ENCODE measurements around the gene NEUROD4.
"Not testable (repeated sequence)": the region's sequence is repeated elsewhere in the genome, so short reads cannot be mapped to it uniquely, and the experiment has no call there.

Gene NEUROD4, protein sequence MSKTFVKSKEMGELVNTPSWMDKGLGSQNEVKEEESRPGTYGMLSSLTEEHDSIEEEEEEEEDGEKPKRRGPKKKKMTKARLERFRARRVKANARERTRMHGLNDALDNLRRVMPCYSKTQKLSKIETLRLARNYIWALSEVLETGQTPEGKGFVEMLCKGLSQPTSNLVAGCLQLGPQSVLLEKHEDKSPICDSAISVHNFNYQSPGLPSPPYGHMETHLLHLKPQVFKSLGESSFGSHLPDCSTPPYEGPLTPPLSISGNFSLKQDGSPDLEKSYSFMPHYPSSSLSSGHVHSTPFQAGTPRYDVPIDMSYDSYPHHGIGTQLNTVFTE

DNA sequence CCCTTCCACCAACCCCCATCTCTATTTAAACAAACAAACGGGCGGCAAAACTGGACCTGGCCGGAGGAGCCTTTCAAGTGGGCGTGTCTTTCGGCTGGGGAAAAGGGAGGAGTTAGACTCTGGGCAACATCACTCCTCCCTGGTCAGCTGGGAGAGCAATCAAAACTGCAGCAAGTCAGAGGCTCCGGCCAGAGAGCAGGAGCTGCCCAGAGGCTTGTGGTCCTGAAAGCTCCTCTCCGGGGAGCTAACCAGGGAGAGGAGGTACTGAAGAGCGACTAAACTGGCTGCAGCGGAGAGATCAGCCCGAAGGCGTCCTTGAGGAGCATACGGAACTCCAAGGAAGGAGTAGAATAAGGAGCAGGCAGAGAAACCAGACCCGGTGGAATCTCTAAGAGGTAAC is at the start of gene NEUROD4:
Gene NEUROD4, plus strand, starts transcription at position 191 of the 400 bp plus-strand sequence. CDS start 6,466 bp downstream, outside the sequence.
- DNase-seq (ENCODE audit: low read depth), result peak; percentile 84

DNA sequence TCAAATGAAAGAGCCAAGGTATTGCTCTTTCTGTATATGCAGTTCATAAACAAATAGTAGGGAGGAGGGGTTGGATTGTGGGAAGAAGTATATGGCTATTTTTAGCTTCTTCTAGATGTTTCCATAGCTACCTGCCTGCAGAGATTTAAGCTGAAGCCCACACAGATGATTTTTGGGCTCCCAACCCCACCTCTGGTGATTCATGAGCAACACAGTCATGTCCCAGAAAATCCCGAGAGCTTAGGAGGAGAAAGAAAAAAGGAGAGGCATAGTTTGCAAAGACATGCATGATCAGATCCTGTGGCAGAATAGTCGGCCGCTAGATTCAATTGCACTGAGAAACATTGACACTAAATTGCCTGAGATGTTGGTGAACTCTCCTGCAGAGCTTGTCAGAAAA is 49.0 kb upstream of the NEUROD4 start:
- no peak for DNase-seq (ENCODE audit: low read depth)

DNA sequence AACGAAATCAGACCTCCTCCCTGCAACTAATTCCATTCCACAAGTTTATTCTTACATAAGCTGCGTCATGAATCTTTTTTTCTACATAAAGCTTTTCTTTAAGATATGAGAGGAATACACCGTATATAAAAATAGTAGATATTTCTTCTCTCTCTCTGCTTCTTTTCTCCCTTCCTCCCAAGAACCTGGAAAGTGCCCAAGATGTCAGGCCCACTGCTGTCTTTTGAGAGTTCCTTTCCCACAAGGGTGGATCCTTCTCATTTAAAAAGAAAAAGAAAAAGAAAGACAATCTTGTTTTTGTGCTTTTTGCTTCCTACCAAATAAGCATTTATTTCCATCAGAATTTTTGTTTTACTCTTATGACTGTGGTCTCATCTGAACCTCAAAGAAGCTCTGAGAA is 46.2 kb upstream of the NEUROD4 start:
- DNase-seq (ENCODE audit: low read depth), result no peak

DNA sequence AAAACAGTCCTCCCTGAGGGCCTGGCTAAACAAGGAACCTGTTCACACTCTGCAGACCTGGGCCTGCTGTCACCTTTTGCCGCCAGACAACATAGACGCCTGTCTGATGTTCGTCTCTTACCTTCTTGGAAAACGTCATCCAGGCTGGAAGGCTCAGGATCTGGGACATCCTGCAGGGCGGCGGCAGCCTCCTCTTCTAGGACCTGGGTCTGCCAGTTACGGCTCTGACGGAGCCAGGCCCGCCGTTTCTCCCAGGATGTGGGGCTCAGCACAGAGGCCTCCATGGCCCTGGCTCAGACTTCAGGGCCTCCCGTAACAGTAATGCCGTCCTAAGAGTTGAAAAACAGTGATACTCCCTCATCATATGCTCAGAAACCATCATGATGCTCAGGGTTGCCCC is 45.5 kb upstream of the NEUROD4 start:
- DNase-seq (ENCODE audit: low read depth), result no peak

DNA sequence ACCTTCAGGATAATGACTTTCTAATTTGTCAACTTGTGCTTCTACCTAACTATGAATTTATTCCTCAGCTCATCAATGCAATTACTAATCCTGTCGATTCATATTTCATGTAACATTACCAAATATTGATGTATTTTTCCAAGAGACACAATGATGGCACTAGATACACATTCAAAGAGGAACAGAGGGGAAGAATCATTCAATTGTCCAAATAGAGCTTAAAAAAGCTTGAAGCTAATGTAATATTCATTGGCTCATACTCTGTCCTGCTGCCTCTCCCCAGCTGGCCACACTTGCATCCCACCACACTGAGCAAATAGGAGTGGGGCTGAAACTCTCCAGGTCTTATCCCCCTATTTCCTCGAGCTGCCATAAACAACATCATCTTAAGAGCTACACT is 44.5 kb upstream of the NEUROD4 start:
- DNase-seq (ENCODE audit: low read depth), result no peak

DNA sequence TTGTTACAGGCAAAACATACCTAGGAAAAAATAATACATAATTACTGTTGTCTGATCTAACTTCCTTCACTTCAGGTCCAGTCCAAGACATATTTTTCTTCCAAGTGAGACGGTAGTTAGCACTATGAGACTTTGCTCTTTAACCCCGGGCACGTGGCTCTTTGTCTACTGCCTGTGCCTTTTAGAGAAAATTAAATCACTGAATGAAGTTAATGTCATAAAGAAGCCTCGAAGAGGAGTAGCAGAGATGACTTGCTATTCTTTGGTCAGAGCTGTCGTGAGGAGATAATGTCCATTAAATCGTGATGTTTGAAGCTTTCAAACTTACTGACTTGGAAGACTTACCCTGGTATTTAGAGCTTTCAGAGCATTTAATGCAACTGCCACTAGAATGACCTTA is 43.9 kb upstream of the NEUROD4 start:
- no peak for DNase-seq (ENCODE audit: low read depth)

DNA sequence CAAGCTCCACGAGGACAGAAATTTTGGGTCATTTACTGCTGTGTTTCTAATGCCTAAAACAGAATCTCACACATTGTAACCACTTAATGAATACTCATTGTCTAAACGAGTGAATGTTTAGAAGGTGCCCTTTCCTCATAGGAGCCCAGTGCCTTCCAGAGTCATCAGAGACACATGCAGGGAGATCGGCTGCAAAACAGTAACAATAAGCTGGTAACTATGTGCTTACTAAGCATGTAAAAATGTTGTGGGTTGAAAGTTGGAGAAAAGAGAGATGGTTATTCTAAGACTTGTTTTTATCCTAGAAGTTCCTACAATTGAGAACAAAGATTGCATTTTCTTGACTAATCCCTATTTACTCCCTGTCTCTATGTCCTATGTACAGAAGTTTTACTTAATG is 42.6 kb upstream of the NEUROD4 start:
- peak; percentile 67 for DNase-seq (ENCODE audit: low read depth)

DNA sequence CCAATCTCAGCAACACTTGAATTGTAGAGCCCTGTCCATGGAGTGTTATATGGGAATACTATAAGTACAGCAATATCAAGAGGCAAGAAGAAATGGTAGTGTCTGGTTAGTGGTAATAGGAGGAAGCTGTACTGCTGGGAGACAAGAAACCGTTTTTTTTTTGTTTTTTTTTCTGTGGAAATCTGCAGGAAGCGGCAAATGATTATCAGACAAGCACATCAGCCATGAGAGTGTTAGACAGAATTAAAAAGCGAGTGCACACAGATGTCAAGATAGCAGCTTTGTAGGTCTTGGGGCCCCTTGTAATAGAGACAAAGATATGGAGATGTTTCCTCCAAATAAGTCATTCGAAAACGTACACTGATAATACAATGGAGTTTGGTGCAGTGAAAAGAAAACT is 41.9 kb upstream of the NEUROD4 start:
- no peak for DNase-seq (ENCODE audit: low read depth)

DNA sequence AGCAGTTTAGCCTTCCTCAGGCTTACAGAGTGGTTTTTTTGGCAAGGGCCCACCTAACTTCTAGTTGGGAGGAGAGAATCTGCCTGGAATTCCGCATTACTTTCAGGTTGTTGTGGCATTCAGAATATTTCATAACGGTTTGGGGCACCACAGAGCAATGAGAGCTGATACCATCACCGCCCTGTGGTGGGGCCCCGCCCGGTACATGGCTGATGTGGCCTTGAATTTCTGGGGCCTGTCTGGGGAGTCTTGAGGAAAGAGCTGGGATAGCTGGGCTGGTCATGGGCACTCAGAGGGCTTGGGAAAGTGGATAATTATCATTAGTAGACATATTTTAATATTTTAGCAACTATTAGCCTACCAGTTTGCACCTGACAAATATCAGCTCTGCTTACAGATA is 39.4 kb upstream of the NEUROD4 start:
- no peak for DNase-seq (ENCODE audit: low read depth)

DNA sequence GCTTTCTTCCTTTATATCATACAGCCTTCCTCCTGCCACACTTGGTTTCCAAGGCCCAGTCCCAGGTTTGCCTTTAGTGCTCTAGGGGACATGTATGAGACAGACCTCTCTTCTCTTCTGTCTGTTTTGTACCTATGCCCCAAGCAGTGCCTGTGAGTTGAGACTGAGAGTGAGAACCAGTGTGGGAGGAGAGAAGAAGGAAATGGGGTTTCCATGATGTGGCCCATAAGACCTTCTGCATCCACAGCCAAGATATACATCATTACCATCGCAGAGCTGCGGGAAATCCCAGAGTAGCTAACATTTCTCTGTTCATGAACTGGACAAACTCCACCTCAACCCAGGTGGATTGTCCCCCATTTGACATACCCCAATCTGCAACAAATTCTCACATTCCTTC is 38.0 kb upstream of the NEUROD4 start:
- DNase-seq (ENCODE audit: low read depth), result no peak

DNA sequence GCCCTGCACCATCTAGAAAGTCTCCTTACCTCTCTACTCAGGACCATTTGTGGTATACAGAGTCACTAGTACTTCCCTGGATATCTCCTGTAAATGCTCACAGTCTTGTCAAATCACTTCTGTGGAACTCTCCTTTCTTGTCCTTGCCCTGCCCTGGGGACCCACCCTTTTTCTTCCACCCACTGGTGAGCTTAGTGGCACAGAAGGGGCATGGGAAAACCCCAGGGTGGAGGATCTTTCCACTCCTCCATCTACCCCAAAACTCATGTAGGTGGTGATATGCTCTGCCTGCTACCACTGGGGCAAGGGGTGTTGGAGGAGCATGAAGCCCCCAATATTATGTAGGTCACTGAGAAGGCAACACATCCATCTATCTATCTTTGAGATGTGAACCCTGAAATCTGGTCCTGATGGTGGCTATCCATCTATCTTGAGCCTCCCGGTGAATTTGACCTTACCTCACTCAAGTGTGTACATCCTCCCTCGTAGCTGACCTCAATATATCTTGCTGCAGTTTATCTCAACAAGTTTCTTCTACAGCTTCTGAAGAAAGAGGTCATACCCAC is 36.2 kb upstream of the NEUROD4 start:
- no peak for DNase-seq (ENCODE audit: low read depth)

DNA sequence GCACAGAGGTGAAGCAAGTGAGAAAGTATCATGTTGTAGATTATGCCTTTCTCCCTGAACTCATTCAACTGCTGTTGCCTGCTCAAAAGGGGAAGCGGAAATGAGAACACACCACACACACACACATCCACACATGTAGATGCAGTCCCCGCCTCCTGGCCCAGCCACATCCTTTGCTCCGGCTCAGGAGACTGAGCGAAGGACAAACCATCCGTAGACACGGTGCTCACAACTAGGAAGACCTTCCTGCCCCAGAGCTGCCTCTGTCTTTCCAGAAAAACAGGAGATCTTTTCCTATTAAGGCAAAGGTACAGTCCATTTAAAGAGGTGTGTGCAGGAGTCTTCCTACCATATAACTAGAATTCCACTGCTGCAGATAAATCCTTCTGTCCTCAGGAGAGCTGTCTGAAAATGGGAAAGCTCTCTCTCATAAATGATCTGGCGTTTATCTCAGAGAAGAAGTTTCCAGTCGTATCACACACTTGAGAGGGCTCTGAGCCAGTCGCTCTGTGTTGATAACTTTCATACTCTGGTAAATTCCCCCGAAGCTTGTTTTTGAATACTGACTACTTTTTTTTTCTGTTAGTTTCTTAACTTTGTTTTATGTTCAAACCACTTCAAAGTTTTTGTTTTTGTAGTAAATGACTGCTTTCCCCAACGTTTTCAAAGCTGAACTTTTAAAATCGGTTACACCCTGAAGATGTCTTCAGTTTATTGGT is 35.0 kb upstream of the NEUROD4 start, which contains the start of gene TESPA1:
Gene TESPA1, minus strand, starts transcription at position 105 of the 719 bp plus-strand sequence. CDS start 10,200 bp downstream, outside the sequence.
- no peak for DNase-seq (ENCODE audit: low read depth)

DNA sequence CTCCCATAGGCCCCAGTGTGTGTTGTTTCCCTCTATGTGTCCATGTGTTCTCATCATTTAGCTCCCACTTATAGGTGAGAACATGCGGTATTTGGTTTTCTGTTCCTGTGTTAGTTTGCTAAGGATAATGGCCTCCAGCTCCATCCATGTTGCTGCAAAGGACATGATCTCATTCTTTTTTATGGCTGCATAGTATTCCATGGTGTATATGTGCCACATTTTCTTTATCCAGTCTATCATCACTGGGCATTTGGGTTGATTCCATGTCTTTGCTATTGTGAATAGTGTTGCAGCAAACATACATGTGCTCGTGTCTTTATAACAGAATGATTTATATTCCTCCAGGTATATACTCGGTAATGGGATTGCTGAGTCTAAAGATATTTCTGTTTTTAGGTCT is 33.0 kb upstream of the NEUROD4 start:
- DNase-seq (ENCODE audit: low read depth), result not testable (repeated sequence)

DNA sequence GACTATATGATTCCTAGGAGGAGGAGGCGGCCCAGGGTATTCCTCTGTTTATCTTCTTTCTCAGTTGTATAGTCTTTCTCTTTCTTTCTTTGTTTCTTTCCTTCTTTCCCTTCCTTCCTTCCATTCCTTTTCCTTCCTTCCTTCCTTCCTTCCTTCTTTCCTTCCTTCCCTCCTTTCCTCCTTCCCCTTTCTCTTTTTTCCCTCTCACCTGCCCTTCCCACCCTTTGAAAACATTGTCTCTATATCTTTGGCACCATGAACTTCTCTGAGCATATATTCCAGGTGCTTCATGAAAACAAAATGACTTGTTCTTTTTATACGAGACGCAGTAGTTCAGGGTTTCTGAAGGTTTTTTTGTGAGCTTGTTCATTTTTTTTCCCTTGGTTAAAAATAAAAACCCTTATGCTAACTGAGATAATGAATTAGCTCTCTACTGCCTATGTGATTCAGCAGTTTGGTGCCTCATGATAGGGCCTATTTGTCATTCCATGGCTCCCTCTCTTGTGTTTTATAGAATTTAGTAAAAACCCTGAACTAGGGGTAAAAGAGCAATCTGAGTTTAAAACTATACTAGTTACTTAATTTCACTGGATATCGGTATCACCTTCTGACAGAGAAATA is 32.1 kb upstream of the NEUROD4 start:
- no peak for DNase-seq (ENCODE audit: low read depth)

DNA sequence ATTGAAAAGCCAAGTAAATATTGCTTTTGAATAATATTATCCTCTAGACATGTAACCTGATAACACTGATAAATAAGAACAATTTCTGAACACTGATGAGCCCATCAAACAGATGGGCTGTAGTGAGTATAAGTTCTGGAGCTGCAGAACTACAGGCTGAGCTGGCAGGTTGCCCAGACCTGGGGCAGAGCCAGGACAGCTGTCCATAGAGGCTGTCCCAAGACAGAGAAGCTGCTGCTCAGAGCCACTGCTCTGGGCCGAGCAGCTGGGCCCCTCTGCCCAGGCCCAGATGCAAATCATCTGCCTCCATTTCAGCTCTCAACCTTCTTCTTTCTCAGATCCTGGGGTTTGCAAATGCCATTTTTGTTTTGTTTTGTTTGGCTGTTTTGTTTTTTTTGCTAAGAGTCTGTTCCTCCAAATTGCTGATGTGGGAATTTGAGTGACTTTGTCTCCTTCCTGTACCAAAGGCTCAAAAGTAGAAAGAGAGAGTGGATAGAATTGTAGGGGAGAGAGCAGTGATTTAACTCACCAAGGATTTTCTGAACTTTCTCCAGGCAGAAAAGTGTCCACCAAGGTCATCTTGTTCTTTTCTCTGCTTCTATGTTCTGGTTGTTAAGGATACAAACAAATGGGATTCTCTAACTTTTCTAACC is 31.2 kb upstream of the NEUROD4 start:
- DNase-seq (ENCODE audit: low read depth), result peak; percentile 28

DNA sequence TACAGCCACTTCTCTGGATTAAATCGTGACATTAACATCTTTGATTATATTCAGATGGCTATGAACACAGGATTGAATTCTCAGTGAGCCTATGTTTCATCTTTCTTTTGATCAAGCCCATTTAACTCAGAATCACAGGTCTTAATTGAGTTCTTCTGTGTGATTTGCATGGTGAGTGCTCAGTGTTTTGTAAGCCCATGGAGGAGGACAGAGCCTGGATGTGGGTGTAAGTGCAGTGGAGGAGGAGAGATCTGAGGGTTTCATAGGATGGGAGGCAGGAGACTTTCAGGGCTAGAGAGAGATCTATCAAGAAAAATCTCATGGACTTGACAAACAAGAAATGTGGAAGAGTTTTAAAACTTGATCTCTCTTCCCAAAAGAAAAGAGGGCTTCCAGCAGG is 29.9 kb upstream of the NEUROD4 start:
- no peak for DNase-seq (ENCODE audit: low read depth)

DNA sequence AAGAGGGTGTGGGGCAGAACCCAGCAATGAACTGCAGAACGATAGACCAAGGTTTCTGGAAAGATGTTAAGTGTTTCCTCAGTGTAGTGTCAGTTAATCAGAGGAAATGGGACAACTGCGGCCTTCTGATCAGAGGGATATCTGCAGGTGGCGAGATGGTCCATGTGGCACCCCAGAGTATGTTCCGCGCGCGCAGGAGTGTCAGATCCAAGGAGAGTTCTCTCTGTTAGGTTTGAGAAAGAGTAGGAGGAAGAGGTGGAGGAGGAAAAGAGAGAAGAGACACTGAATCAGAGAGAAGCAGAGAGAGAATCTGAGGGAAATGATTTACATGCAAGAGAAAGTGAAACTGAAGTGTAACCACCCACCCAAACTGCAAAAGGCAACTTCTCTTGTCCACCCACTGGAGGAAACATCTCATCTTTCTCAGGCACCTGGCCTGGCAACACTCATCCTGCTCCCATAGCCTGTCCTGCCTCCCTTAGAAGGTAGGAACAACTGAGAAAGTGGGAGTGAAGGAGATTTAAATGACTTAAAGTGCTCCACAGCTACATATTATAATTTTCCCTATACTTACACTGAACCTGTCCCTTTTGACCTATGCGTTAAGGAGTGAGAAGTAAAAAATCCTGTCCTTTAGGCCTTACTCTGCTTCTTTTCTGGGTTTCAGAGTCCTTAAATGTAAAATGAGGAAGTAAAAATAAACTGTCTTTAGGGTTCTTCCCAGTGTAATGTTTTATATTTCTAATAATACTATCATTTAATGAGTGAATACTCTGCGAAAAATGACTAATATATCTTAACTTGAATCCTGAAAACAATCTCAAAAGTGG is 28.4 kb upstream of the NEUROD4 start:
- DNase-seq (ENCODE audit: low read depth), result peak; percentile 3

DNA sequence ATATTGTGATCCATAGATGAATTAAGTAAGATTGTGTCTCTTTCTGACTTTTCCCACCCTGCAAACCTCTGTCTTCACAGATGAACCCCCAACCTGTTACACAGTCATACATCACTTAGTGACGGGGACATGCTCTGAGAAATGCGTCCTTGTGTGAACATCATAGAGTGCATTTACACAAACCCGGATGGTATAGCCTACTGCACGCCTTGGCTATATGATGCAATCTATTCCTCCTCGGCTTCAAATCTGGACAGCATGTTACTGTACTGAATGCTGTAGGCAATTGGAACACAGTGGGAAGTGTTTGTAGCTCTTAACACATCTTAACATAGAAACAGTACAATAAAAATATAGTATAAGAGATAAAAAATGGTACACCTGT is 27.8 kb upstream of the NEUROD4 start:
- DNase-seq (ENCODE audit: low read depth), result no peak

DNA sequence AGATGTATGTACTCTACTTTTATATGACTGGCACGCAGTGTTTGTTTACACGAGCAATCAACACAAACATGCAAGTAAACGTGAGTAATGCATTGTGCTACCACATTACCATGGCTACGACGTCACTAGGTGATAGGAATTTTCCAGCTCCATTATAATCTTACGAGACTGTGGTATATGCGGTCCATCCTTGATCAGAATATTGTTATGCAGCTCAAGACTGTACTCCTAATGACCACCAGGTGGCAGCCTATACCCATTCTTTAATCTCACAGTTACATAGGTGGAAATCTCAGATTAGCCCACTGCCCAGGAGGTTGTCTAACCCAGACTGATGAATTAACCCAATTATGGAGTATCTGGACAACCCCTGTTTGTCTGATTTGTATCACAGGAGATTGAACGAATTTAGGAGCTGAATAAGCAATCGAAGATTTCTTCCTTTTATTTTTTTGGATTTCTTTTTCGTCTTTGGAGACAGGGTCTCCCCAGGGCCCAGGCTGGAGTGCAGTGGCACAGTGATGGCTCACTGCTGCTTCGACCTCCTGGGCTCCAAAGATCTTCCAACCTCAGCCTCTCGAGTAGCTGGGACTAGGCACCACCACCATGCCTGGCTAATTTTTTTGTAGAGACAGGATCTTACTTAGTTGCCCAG is 26.5 kb upstream of the NEUROD4 start:
- peak; percentile 62 for DNase-seq (ENCODE audit: low read depth)

DNA sequence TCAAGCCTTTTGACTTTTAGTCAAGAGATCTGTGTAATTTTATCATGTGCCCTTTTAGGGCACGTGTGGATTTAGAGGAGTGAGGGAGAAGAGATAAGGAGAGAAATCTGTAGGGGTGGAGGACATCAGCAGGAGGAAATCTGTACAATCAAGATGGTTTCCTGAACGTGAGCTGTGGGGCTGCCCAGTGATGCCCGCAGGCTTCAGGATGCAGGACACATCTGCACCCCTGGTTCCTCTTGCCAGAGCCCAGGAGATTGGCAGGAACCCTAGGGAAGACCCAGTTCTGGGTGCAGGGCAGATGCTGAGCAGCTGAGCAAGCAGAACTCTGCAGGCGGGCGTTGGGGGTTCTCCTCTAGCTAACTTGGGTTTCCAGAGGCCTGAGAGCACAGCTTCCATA is 23.6 kb upstream of the NEUROD4 start:
- no peak for DNase-seq (ENCODE audit: low read depth)

Measured in iris pigment epithelial cell (primary cell).